B cell (primary cell): ENCODE measurements around the gene SH3GL3. TPM values are rescaled to one million over a fixed set of nuclear protein-coding genes. Genes with fewer than 3 reads are reported as not detected.

Experiments used
- ATAC-seq: fragments of 200-7000 bp; cut with Tn5 transposase; one replicate; pipeline ENCODE4 v1.10.0; 2021; ENCODE audit warnings: low read depth, mild to moderate bottlenecking, moderate number of reproducible peaks, moderate library complexity
- CTCF ChIA-PET: fragments of 350-600 bp; sonication (Branson Sonifier 250); formaldehyde crosslinking; loops from one replicate; lab custom pipeline; 2021; ENCODE audit warnings: antibody characterized with exemption, inconsistent platforms; lab: Charles Lee
- POLR2A ChIA-PET: fragments of 350-600 bp; sonication (Branson Sonifier 250); formaldehyde crosslinking; loops from one replicate; lab custom pipeline; 2021; ENCODE audit warnings: antibody characterized with exemption; lab: Charles Lee
- DNase-seq: peaks from one replicate; pipeline ENCODE4 v3.0.0; 2013
- H2AFZ ChIP-seq: 2 replicates; pipeline ENCODE4 v1.6.1; 2012; ENCODE audit warnings: mild to moderate bottlenecking, low read depth, low read length; ENCODE audit not compliant: insufficient read depth, poor library complexity, severe bottlenecking
- H3K27ac ChIP-seq, 2 donors: 1 replicate in 1 of 2; 2 replicates in 1 of 2; pipeline ENCODE4 v1.5.1; 2012 to 2013; ENCODE audit warnings: low read length in 2 of 2, mild to moderate bottlenecking in 2 of 2, moderate library complexity in 1 of 2
- H3K27me3 ChIP-seq, 4 experiments: fragments of 200-600 bp in 1 of 4; sonication (generic) in 1 of 4; replicated peaks in 1 of 4; 1 replicate in 2 of 4; 2 replicates in 2 of 4; pipeline versions ENCODE4 v1.6.1 to v1.7.0; 2013 to 2016; ENCODE audit warnings: low read length in 3 of 4, mild to moderate bottlenecking in 2 of 4, mixed read lengths in 1 of 4, moderate library complexity in 1 of 4; ENCODE audit not compliant: insufficient read depth in 4 of 4, control insufficient read depth in 3 of 4; ENCODE audit errors: control extremely low read depth in 1 of 4
- H3K36me3 ChIP-seq, 2 experiments: replicated peaks in 1 of 2; 1 replicate in 1 of 2; 2 replicates in 1 of 2; pipeline versions ENCODE4 v1.6.1 to v1.7.1; 2013; ENCODE audit warnings: low read length in 1 of 2; ENCODE audit not compliant: insufficient read depth in 2 of 2, control insufficient read depth in 1 of 2; ENCODE audit errors: control extremely low read depth in 1 of 2, extremely low read depth in 1 of 2
- H3K4me1 ChIP-seq, 2 donors: fragments of 200-600 bp in 1 of 2; sonication (generic) in 1 of 2; 1 replicate in 1 of 2; 2 replicates in 1 of 2; pipeline versions ENCODE4 v1.5.1 to v1.6.1; 2013 to 2017; ENCODE audit warnings: low read length in 2 of 2; ENCODE audit not compliant: control insufficient read depth in 2 of 2, insufficient read depth in 2 of 2
- H3K4me2 ChIP-seq: replicated peaks from 2 replicates; pipeline ENCODE3; 2012; ENCODE audit warnings: mild to moderate bottlenecking, low read depth, low read length; ENCODE audit not compliant: poor library complexity, severe bottlenecking
- H3K4me3 ChIP-seq, 5 experiments: fragments of 200-600 bp in 1 of 5; sonication (generic) in 1 of 5; 1 replicate in 3 of 5; 2 replicates in 2 of 5; pipeline versions ENCODE4 v1.5.1 to v1.7.0; 2011 to 2016; ENCODE audit warnings: low read length in 4 of 5, mild to moderate bottlenecking in 4 of 5, low read depth in 2 of 5, control low read depth in 1 of 5, moderate library complexity in 1 of 5; ENCODE audit not compliant: insufficient read depth in 1 of 5; ENCODE audit errors: control extremely low read depth in 1 of 5, extremely low read depth in 1 of 5
- H3K79me2 ChIP-seq: fragments of 200-600 bp; sonication (generic); one replicate; pipeline ENCODE4 v1.6.0; 2016; ENCODE audit warnings: low read length; ENCODE audit not compliant: control insufficient read depth, insufficient read depth
- H3K9ac ChIP-seq: fragments of 200-600 bp; sonication (generic); 2 replicates; pipeline ENCODE4 v1.6.1; 2017; ENCODE audit warnings: mild to moderate bottlenecking, low read length, moderate library complexity
- H3K9me3 ChIP-seq, 3 donors: one replicate each; pipeline versions ENCODE4 v1.6.1 to v1.7.1; 2013; ENCODE audit warnings: low read length in 2 of 3; ENCODE audit not compliant: control insufficient read depth in 2 of 3, insufficient read depth in 1 of 3; ENCODE audit errors: control extremely low read depth in 1 of 3
- H4K20me1 ChIP-seq: 2 replicates; pipeline ENCODE4 v1.6.0; 2012; ENCODE audit warnings: mild to moderate bottlenecking, low read length; ENCODE audit not compliant: insufficient read depth, control insufficient read depth, poor library complexity, severe bottlenecking
- H3K27ac Mint-ChIP-seq: one replicate; pipeline ENCODE4 v1.8.0; 2021; ENCODE audit warnings: mixed read lengths
- H3K27me3 Mint-ChIP-seq: one replicate; pipeline ENCODE4 v1.8.0; 2021; ENCODE audit warnings: mixed read lengths
- H3K4me1 Mint-ChIP-seq: one replicate; pipeline ENCODE4 v1.8.0; 2021; ENCODE audit warnings: mixed read lengths
- H3K4me3 Mint-ChIP-seq: one replicate; pipeline ENCODE4 v1.8.0; 2021; ENCODE audit warnings: mixed read lengths
- H3K9me3 Mint-ChIP-seq: one replicate; pipeline ENCODE4 v1.8.0; 2022; ENCODE audit warnings: mixed read lengths; ENCODE audit not compliant: insufficient read depth
- CTCF ChIP-seq: fragments of 200-600 bp; IDR thresholded peaks from one replicate; pipeline ENCODE4 v1.8.0; 2022; ENCODE audit warnings: antibody characterized with exemption, mild to moderate bottlenecking
- EZH2 ChIP-seq: IDR thresholded peaks from 2 replicates; pipeline ENCODE4 v1.6.1; 2012; ENCODE audit warnings: borderline replicate concordance, low read depth, mild to moderate bottlenecking, moderate library complexity, low read length; ENCODE audit not compliant: insufficient read depth, poor library complexity, severe bottlenecking
- WGBS: methylation state at CpG from one replicate; pipeline ENCODE4 v1.1.5; 2013; ENCODE audit warnings: missing lambda C conversion rate; ENCODE audit not compliant: insufficient coverage; 5-methylcytosine and 5-hydroxymethylcytosine counted together
- intact Hi-C: fragments of 100-400 bp; cut with micrococcal nuclease; formaldehyde crosslinking; loops from one replicate; pipeline ENCODE4 v1.10.0; 2022
- polyA plus RNA-seq: library from polyadenylated mRNA; depleted of rRNA; stranded (reverse); fragments of >200 nt; gene quantifications from 2 replicates; pipeline ENCODE4 v1.2.3, GENCODE V29; 2012
- total RNA-seq, 2 donors: library from RNA; stranded (reverse); fragments of 120-200 nt in 1 of 2; gene quantifications; 1 replicate in 1 of 2; 2 replicates in 1 of 2; pipeline versions ENCODE4 v1.2.3 to v1.2.4, GENCODE V29; 2013 to 2022

Gene SH3GL3
- total and polyA plus RNA-seq, 2 donors (not counting 1 experiment from before 2014, with no cell fraction given) = not detected

GRCh38 chr15:83613714-83614113, 166.6 kb downstream of the SH3GL3 start:
- H3K27ac Mint-ChIP-seq = no peak overlapping the region

GRCh38 chr15:83616840-83617239, 169.7 kb downstream of the SH3GL3 start:
- DNase-seq (no peak), ATAC-seq (no peak)
- Histone ChIP-seq H4K20me1 (no peaks in the 10 kb centered on the region), H3K9ac (no peak overlapping the region), H3K79me2 (no peaks in the 10 kb centered on the region), H3K4me1 (no peaks in the 10 kb centered on the region), H2AFZ (no peak overlapping the region), H3K4me2 (no peak overlapping the region), H3K27me3 (no peaks in the 10 kb centered on the region), H3K4me3 (no peak overlapping the region), H3K36me3 (no peaks in the 10 kb centered on the region), H3K9me3 (peaks cover 0 to 4% (median 0%) of the 10 kb centered on the region in 3 donors), H3K27ac (no peak overlapping the region)
- Mint-ChIP-seq H3K27me3 (peaks cover 3% of the 10 kb centered on the region), H3K9me3 (no peaks in the 10 kb centered on the region), H3K4me3 (no peak overlapping the region), H3K27ac (no peak overlapping the region), H3K4me1 (no peaks in the 10 kb centered on the region)
- no CpG with 5 or more reads among the region's 1 CpG for WGBS
- TF ChIP-seq EZH2 (no peak), CTCF (no peak)
- ChIA-PET CTCF (interaction anchor here (0.7 kb wide), 1 partner anchor 34 kb away, joined by 3 read pairs; no protein-coding TSS in a partner anchor), POLR2A (no interaction called here)
- intact Hi-C loops = no loop called here

More at GRCh38 chr15:83613714-83614113, 166.6 kb downstream of the SH3GL3 start:
- Histone ChIP-seq H3K9me3 (peaks cover 0 to 4% (median 0%) of the 10 kb centered on the region in 3 donors), H3K79me2 (no peaks in the 10 kb centered on the region), H3K9ac (no peak overlapping the region), H3K27me3 (no peaks in the 10 kb centered on the region), H3K36me3 (no peaks in the 10 kb centered on the region), H3K4me3 (no peak overlapping the region), H3K4me1 (no peaks in the 10 kb centered on the region), H2AFZ (no peak overlapping the region), H4K20me1 (no peaks in the 10 kb centered on the region), H3K27ac (no peak overlapping the region), H3K4me2 (no peak overlapping the region)
- intact Hi-C loops = no loop called here
- DNase-seq (no peak), ATAC-seq (no peak)
- POLR2A ChIA-PET = no interaction called here
- TF ChIP-seq CTCF (no peak), EZH2 (no peak)
- Mint-ChIP-seq H3K27me3 (peaks cover 3% of the 10 kb centered on the region), H3K9me3 (no peaks in the 10 kb centered on the region), H3K4me1 (no peaks in the 10 kb centered on the region), H3K4me3 (no peak overlapping the region)
- WGBS = 100% methylated on average over 1 of the region's 2 CpGs
- CTCF ChIA-PET = no interaction called here
